GM18505 (cell line): ENCODE results near the gene SLC1A5.

Experiments used
- ATAC-seq: cut with Tn5 transposase; IDR thresholded peaks from one replicate; pipeline ENCODE4 v1.9.1; 2021; ENCODE audit not compliant: unreplicated experiment
- POLR2A ChIP-seq: IDR thresholded peaks from 4 replicates; pipeline ENCODE4 v1.6.1; 2011; ENCODE audit warnings: borderline replicate concordance; ENCODE audit not compliant: insufficient read depth, insufficient read length; ENCODE audit errors: extremely low read depth

SLC1A5 gene

GRCh38 chr19:46755077-46755852, 33.1 kb downstream of the SLC1A5 start:
- no peak for ATAC-seq
- no peak for TF ChIP-seq POLR2A

GRCh38 chr19:46753420-46754155, 34.8 kb downstream of the SLC1A5 start:
- TF ChIP-seq POLR2A: no peak
- peak; percentile 61 for ATAC-seq

- no peak for TF ChIP-seq POLR2A
- no peak for ATAC-seq
These were observed 39.9 kb downstream of the SLC1A5 start for GRCh38 chr19:46748325-46749109.

- TF ChIP-seq POLR2A: peak; percentile 56
- ATAC-seq: no peak
These were observed 41.9 kb downstream of the SLC1A5 start, which contains the start of gene STRN4 for GRCh38 chr19:46746281-46747057. Gene STRN4, minus strand, starts transcription at chr19:46746450. Its CDS starts 20 bp downstream, at chr19:46746430.

DNA sequence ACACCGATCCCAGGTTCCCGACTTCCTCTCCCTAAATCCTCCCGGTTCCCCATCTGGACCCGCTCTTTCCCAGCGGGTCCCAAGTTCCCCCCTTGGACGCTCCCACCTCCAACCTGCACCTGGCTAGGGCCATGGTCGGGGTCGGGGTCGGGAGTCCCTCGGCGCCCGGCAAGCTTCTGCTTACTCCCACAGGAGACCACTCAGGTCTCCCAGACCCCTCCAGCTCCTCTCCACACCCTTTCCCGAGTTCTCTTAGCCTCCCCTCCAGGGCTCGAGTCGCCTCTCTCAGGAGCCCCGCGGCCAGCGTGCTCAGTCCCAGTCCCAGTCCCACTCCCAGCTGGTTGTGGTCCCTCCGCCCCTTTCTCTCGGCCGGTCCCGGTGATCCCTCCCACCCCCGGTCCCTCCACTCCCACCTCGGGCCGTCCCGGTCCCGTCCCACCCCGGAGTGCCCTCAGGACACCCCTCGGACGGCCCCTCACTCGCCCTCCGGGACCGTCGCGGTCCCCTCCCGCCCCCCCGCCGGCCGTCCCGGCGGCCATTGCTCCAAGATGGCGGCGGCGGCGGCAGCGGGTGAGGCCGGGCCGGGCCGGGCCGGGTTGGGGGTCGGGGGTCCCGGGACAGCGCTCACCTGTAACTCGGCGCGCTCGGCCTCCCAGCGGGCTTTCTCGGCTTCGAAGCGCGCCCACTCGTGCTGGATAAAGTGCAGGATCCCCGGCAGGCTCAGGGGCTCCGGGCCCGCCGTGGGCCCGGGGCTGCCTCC, 42.7 kb downstream of the SLC1A5 start, which contains the start of gene FKRP:
FKRP (plus strand) TSS at position 537 of the 760 bp plus-strand sequence. CDS start 9,394 bp downstream, outside the sequence.
- ATAC-seq: no peak
- no peak for TF ChIP-seq POLR2A

- ATAC-seq: no peak
These were observed 43.4 kb downstream of the SLC1A5 start for GRCh38 chr19:46745030-46745429.

DNA sequence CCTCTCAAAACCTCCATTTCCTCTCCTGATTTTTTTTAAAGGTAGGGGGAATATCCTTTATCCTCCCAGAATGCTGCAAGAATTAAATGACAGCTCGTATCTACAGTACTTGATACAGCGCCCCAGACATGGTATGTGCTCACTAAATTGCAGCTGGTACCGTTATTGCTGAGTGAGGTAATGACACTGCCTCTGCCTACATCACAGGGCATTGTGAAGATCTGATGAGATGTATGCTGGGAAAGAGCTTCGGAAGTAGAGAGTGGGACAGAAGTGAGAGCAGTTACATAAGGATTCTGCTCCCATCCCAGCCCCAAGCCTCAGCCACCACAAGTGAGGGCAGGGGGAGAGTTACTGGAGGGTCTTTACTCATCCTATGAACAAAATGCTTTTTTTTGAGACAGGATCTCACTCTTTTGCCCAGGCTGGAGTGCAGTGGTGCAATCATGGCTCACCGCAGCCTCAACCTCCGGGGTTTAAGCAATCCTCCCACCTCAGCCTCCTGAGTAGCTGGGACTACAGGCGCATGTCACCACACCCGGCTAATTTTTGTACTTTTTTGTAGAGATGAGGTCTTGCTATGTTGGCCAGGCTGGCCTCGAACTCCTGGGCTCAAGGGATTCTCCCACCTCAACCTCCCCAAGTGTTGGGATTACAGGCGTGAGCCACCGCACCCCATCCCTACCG, 44.2 kb downstream of the SLC1A5 start:
- no peak for TF ChIP-seq POLR2A
- ATAC-seq: no peak

More at GRCh38 chr19:46745030-46745429, 43.4 kb downstream of the SLC1A5 start:
- no peak for TF ChIP-seq POLR2A

- no peak for TF ChIP-seq POLR2A
- ATAC-seq: no peak
These were observed 45.4 kb downstream of the SLC1A5 start for GRCh38 chr19:46742926-46743480.

DNA sequence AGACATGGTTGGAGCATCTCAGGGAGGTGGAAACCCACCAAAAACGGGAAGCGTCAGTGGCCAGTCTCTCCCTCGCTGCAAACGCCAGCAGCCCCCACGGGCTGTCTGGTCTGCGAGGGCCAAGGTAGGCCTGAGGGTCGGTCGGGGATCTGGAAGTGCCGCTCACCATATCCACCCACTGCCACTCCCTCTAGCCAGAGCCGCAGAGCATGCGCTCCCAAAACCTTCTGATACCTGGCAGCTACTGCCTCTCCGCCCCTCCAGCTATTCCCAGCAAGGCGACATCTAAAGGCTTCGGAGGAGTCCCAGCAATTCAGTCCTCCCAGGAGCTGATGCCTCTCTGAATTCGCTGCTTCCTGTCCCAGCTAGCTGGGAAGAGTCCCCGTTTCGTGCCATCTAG, 46.9 kb downstream of the SLC1A5 start:
- no peak for TF ChIP-seq POLR2A
- no peak for ATAC-seq

DNA sequence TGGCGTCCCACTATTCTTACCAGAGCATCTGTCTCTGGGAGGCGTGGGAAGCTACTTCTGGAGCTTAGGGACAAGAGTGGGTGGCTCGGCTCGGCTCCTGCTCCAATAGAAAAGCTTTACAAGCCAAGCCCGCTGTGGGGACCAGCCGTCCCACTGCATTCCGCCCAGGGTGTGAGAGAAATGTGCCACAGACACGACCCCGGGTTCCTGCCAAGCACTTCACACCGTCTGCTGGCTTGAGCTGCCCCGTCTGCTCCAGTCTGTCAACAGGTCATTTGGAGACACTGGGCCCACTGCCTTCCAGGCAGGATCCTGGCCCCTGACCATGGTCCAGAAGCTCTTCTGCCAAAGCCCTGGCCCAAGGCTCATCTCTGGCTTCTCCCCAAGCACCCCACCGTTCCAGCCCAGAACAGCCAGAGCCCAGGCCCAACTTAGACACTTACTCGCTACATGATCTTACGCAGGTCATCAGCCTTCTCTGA, 49.1 kb downstream of the SLC1A5 start:
- TF ChIP-seq POLR2A: no peak
- ATAC-seq: no peak

- TF ChIP-seq POLR2A: no peak
- ATAC-seq: no peak
These were observed 50.6 kb downstream of the SLC1A5 start for GRCh38 chr19:46737761-46738171.
